Caco-2 (cell line): ENCODE results near the gene PTPN7. TPM values are rescaled to one million over a fixed set of nuclear protein-coding genes. Genes with fewer than 3 reads are reported as not detected.

ENCODE experiments used
- BruUV-seq: library from RNA; stranded (reverse); fragments of 400-500 nt; replicated peaks from 2 replicates; lab custom pipeline; 2021; lab: Mats Ljungman, UMichigan
- CTCF ChIA-PET: fragments of 300-600 bp; sonication (Branson Sonifier 250); formaldehyde crosslinking; loops from one replicate; lab custom pipeline; 2022; ENCODE audit warnings: antibody characterized with exemption; lab: Charles Lee
- POLR2A ChIA-PET: fragments of 300-600 bp; sonication (Branson Sonifier 250); formaldehyde crosslinking; loops from one replicate; lab custom pipeline; 2022; ENCODE audit warnings: antibody characterized with exemption; lab: Charles Lee
- DNase-seq, 2 experiments: peaks; one replicate each; pipeline versions ENCODE4 v3.0.0 to v3.0.0-alpha.2; 2020 to 2022
- H3K27me3 ChIP-seq: replicated peaks from 2 replicates; pipeline ENCODE4 v1.6.0; 2011; ENCODE audit warnings: low read length; ENCODE audit not compliant: control insufficient read depth, insufficient read depth
- H3K36me3 ChIP-seq: 2 replicates; pipeline ENCODE4 v1.5.1; 2011; ENCODE audit warnings: low read length; ENCODE audit not compliant: control insufficient read depth, insufficient read depth
- H3K4me1 ChIP-seq: fragments of 250-450 bp; sonication (Bioruptor Pico); 2 replicates; pipeline ENCODE4 v1.5.1; 2020; ENCODE audit warnings: mild to moderate bottlenecking
- H3K4me3 ChIP-seq: 2 replicates; pipeline ENCODE4 v1.5.1; 2011; ENCODE audit warnings: low read depth, mild to moderate bottlenecking, control low read depth, low read length
- H3K9me3 ChIP-seq: fragments of 250-450 bp; sonication (Bioruptor Pico); 2 replicates; pipeline ENCODE4 v1.5.1; 2020; ENCODE audit warnings: mild to moderate bottlenecking, moderate library complexity
- H3K27ac Mint-ChIP-seq: one replicate; pipeline ENCODE4 v1.8.0; 2022; ENCODE audit warnings: mixed read lengths; ENCODE audit not compliant: unreplicated experiment
- H3K27me3 Mint-ChIP-seq: one replicate; pipeline ENCODE4 v1.8.0; 2022; ENCODE audit warnings: mixed read lengths; ENCODE audit not compliant: insufficient read depth, unreplicated experiment
- H3K36me3 Mint-ChIP-seq: one replicate; pipeline ENCODE4 v1.8.0; 2022; ENCODE audit warnings: mild to moderate bottlenecking, mixed read lengths; ENCODE audit not compliant: insufficient read depth, unreplicated experiment
- H3K4me1 Mint-ChIP-seq: one replicate; pipeline ENCODE4 v1.8.0; 2022; ENCODE audit warnings: low read depth, mixed read lengths; ENCODE audit not compliant: unreplicated experiment
- H3K4me3 Mint-ChIP-seq: one replicate; pipeline ENCODE4 v1.8.0; 2022; ENCODE audit warnings: mild to moderate bottlenecking, moderate library complexity, mixed read lengths; ENCODE audit not compliant: unreplicated experiment
- H3K9me3 Mint-ChIP-seq: one replicate; pipeline ENCODE4 v1.8.0; 2022; ENCODE audit warnings: mixed read lengths; ENCODE audit not compliant: unreplicated experiment
- intact Hi-C: fragments of 100-400 bp; cut with micrococcal nuclease; formaldehyde crosslinking; loops from one replicate; pipeline ENCODE4 v1.10.0; 2022; ENCODE audit not compliant: unreplicated experiment
- total RNA-seq: library from RNA; stranded (reverse); gene quantifications from 2 replicates; pipeline ENCODE4 v1.2.3, GENCODE V29; 2022
- TF ChIP-seq, protein P1 (sequence below), 2 experiments: fragments of 200-600 bp in 1 of 2; IDR thresholded peaks; 1 replicate in 1 of 2; 2 replicates in 1 of 2; pipeline versions ENCODE4 v1.5.1 to v1.8.0; 2011 to 2022; ENCODE audit warnings: antibody characterized with exemption in 1 of 2, control low read depth in 1 of 2, inconsistent platforms in 1 of 2, low read depth in 1 of 2, low read length in 1 of 2, mild to moderate bottlenecking in 1 of 2, moderate library complexity in 1 of 2; ENCODE audit not compliant: insufficient read depth in 1 of 2, severe bottlenecking in 1 of 2, unreplicated experiment in 1 of 2

Gene PTPN7
- total RNA-seq, 1 experiment from 2014 or later, result not detected

DNA sequence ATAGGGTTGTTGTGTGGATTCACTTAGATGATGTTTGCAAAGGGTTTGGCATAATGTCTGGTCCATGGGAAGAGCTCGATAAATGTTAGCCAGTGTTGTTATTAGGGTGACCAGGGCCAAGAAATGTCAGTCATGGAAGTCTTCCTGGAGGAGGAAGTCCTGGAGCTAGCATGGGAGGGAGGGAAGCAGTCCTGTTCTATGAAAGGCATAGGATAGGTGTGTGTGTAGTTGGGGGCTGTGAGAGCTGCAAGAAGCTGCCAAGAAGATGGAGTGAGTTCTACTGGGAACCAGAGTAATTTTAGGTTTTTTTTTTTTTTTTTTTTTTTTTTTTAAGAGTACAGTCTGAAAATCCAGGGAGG lies 37.9 kb upstream of the PTPN7 start:
- CTCF ChIA-PET, result no interaction called here
- Mint-ChIP-seq H3K27me3 (no peaks in the 10 kb centered on the region), H3K4me3 (no peak overlapping the region)

DNA sequence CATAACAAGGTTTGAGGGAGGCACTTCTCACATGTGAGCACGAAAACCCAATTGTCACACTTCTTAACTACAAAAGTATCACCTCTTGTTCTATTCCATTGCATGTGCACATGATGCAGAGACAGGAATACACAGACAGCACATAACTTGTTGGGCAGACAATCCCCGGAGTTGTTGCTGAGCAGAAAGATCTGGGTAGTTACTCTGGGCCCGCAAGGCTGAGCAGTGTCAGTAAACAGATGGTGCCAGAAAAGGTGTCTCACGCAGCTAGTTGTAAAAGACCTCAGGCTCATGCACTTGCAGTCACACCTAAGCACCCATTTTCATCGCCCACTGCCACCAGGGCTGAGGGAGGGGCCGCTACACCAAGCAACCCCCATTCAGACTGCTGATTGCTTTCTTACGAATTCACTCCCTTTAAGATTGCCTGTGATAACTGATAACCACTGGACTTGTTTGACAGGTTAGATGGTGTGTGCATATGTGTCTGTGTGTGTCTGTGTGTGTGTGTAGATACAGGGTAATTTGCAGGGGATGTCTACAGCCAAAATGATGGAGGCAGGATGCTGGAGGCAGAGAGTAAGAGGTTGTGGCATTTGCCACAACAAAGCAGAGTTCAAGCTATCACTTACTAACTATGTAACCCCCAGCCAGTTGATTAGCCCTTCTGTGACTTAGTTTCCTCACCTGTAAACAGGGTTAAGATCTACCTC lies 37.4 kb upstream of the PTPN7 start:
- H3K36me3 Mint-ChIP-seq, result no peaks in the 10 kb centered on the region
- no peaks in the 10 kb centered on the region for H3K36me3 ChIP-seq
- DNase-seq, result no peak
- H3K4me3 Mint-ChIP-seq, result no peak overlapping the region
- H3K4me3 ChIP-seq, result no peak overlapping the region
- no peak overlapping the region for H3K27ac Mint-ChIP-seq
- no peaks in the 10 kb centered on the region for H3K27me3 ChIP-seq
- TF ChIP-seq, protein P1, sequence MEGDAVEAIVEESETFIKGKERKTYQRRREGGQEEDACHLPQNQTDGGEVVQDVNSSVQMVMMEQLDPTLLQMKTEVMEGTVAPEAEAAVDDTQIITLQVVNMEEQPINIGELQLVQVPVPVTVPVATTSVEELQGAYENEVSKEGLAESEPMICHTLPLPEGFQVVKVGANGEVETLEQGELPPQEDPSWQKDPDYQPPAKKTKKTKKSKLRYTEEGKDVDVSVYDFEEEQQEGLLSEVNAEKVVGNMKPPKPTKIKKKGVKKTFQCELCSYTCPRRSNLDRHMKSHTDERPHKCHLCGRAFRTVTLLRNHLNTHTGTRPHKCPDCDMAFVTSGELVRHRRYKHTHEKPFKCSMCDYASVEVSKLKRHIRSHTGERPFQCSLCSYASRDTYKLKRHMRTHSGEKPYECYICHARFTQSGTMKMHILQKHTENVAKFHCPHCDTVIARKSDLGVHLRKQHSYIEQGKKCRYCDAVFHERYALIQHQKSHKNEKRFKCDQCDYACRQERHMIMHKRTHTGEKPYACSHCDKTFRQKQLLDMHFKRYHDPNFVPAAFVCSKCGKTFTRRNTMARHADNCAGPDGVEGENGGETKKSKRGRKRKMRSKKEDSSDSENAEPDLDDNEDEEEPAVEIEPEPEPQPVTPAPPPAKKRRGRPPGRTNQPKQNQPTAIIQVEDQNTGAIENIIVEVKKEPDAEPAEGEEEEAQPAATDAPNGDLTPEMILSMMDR (IDR thresholded peaks at IDR 0.05; ENCODE audit: insufficient read depth in 1 of 2, low read depth in 1 of 2, low read length in 1 of 2, severe bottlenecking in 1 of 2, unreplicated experiment in 1 of 2), result no peak
- H3K4me1 ChIP-seq, result peaks cover 4% of the 10 kb centered on the region; the same call in 1 of the 2 replicates
- H3K9me3 ChIP-seq, result no peaks in the 10 kb centered on the region
- ChIA-PET POLR2A (no interaction called here), CTCF (no interaction called here)
- BruUV-seq, result no TSS peak
- H3K9me3 Mint-ChIP-seq, result no peaks in the 10 kb centered on the region
- no peaks in the 10 kb centered on the region for H3K27me3 Mint-ChIP-seq
- intact Hi-C loops, result no loop called here
- H3K4me1 Mint-ChIP-seq, result peaks cover 8% of the 10 kb centered on the region

More for the DNA sequence above, 37.9 kb upstream of the PTPN7 start:
- peaks cover under 1% of the 10 kb centered on the region; the same call in 1 of the 2 replicates for H3K4me1 ChIP-seq
- intact Hi-C loops, result no loop called here
- TF ChIP-seq, protein P1 (IDR thresholded peaks at IDR 0.05; ENCODE audit: insufficient read depth in 1 of 2, low read depth in 1 of 2, low read length in 1 of 2, severe bottlenecking in 1 of 2, unreplicated experiment in 1 of 2), result no peak
- H3K36me3 ChIP-seq, result no peaks in the 10 kb centered on the region
- POLR2A ChIA-PET, result no interaction called here
- Mint-ChIP-seq H3K27ac (no peak overlapping the region), H3K36me3 (no peaks in the 10 kb centered on the region), H3K4me1 (peaks cover 8% of the 10 kb centered on the region), H3K9me3 (no peaks in the 10 kb centered on the region)
- DNase-seq, result no peak
- H3K9me3 ChIP-seq, result no peaks in the 10 kb centered on the region
- no TSS peak for BruUV-seq
- no peaks in the 10 kb centered on the region for H3K27me3 ChIP-seq
- H3K4me3 ChIP-seq, result no peak overlapping the region

DNA sequence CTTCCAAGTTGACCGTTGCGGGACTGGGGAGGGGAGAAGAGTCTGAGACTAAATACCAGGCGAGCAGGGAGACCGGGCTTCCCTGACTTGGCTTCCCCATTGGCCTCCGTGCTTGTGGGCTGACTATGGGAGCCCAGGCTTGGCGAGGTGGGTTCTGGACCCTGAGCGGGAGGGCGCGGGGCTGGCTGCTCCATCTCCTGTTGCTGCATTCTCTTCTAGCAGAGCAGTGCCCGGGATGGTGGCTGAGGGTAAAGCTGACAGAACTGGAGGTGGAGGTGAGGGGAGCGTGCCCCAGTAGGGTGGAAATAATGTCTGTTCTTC lies 33.9 kb upstream of the PTPN7 start:
- H3K27ac Mint-ChIP-seq, result no peak overlapping the region
- intact Hi-C loops, result no loop called here
- H3K9me3 ChIP-seq, result no peaks in the 10 kb centered on the region
- H3K4me1 Mint-ChIP-seq, result peaks cover 19% of the 10 kb centered on the region
- no peak overlapping the region for H3K4me3 ChIP-seq
- BruUV-seq, result no TSS peak
- H3K9me3 Mint-ChIP-seq, result no peaks in the 10 kb centered on the region
- DNase-seq, result no peak
- H3K27me3 Mint-ChIP-seq, result no peaks in the 10 kb centered on the region
- H3K27me3 ChIP-seq, result no peaks in the 10 kb centered on the region
- H3K36me3 Mint-ChIP-seq, result no peaks in the 10 kb centered on the region
- ChIA-PET CTCF (interaction anchor here (2.4 kb wide), 1 partner anchor 21 kb away, joined by 7 read pairs; no protein-coding TSS in a partner anchor), POLR2A (no interaction called here)
- H3K4me1 ChIP-seq, result peaks cover 18% of the 10 kb centered on the region
- no peak overlapping the region for H3K4me3 Mint-ChIP-seq
- TF ChIP-seq, protein P1 (IDR thresholded peaks at IDR 0.05; ENCODE audit: insufficient read depth in 1 of 2, low read depth in 1 of 2, low read length in 1 of 2, severe bottlenecking in 1 of 2, unreplicated experiment in 1 of 2), result no peak
- no peaks in the 10 kb centered on the region for H3K36me3 ChIP-seq
